ENCODE measurements around the gene WWOX.

DNA sequence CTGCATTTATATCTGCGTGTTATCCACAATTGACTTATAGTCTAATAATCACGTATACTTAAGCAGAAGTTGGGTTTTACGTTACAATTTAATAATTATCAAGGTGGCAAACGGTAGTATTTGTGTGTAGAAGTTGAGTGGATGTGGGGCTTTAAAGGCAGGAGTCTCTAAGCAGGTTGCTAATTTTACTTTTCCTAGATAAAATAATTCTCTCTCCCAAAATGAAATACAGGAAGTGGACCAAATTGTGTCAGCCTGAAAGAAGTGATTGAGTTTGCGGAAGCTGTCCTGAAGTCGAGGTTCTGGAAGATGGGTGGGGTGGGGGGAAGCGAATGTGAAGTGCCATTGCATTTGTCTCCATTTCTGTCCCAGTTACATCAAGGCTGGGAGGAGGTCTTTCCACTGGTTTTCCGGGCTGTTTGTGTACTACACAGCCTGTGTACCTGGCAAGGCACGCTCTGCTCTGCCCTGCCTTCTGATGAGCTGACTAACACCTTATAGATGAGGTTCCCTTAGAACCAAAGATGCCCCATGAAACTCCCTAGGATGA, 385.1 kb downstream of the WWOX start:
- TF ChIP-seq CTCF (IDR thresholded peaks at IDR 0.05; ENCODE audit: low read length) (no peak), EZH2phosphoT487 (IDR thresholded peaks at IDR 0.05; ENCODE audit: low read length) (no peak)

Data from MM.1S (cell line).